Measurements from ENCODE around the gene FREY1. TPM values are rescaled to one million over a fixed set of nuclear protein-coding genes. Genes with fewer than 3 reads are reported as not detected.

Gene FREY1
- polyA plus RNA-seq, 1 donor (not counting 4 experiments of a cell fraction or from before 2014, with no cell fraction given): 0.25 TPM

DNA sequence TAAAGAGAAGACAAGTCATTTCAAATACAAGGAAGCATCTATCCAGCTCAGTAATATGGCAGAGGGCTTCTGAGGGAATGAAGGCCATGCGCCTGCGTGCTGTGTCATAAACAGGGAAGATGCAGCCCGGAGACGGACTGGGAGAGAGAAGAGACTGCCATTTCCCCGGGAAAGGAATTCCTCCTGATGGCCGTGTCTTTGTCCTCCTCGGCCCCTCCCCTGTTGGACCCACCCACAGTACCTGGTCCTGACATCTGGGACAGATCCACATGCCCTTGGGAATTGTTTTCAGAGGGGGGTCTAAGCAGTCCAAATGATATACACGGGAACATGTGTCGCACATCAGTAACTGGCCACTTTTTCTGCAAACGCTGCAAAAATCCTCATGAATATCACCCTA lies 30.8 kb upstream of the FREY1 start:
- H3K36me3 ChIP-seq (ENCODE audit: control insufficient read depth in 2 of 2, extremely low read depth in 1 of 2, insufficient read depth in 2 of 2, low read length in 2 of 2): peaks cover 7 to 10% of the 10 kb centered on the region in 2 experiments

DNA sequence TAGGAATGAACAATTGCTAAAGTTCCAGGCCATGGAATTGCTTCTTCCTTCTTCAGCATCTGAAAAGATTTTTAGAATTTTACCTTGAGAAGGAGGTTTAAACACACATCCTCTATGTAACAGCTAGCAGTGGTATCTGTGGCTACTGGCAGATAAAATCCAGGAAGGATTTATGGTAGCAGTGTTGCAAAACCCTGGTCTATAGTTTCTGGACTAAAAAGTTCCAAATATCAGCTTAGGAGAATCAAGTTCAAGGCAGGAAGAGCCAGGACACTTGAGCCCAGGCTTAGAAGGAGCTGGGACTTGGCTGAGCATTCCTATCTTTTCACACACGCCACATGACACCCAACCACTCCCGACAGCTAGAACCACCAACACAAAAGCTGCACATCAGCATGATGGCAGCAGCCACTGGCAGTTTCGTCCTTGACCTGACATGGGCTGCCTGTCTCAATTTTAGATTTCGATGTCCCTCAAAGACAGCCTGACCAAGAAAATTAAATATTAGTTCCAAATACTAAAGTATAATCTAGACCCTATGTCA lies 29.5 kb upstream of the FREY1 start:
- dilution Hi-C loops (cut with MboI; ENCODE audit: extremely low pct_ligation_motif_present, low sequenced_read_pairs): no loop called here
- TF ChIP-seq EZH2 (IDR thresholded peaks at IDR 0.05; ENCODE audit: low read length): no peak
- TF ChIP-seq, protein P1, sequence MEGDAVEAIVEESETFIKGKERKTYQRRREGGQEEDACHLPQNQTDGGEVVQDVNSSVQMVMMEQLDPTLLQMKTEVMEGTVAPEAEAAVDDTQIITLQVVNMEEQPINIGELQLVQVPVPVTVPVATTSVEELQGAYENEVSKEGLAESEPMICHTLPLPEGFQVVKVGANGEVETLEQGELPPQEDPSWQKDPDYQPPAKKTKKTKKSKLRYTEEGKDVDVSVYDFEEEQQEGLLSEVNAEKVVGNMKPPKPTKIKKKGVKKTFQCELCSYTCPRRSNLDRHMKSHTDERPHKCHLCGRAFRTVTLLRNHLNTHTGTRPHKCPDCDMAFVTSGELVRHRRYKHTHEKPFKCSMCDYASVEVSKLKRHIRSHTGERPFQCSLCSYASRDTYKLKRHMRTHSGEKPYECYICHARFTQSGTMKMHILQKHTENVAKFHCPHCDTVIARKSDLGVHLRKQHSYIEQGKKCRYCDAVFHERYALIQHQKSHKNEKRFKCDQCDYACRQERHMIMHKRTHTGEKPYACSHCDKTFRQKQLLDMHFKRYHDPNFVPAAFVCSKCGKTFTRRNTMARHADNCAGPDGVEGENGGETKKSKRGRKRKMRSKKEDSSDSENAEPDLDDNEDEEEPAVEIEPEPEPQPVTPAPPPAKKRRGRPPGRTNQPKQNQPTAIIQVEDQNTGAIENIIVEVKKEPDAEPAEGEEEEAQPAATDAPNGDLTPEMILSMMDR (optimal IDR thresholded peaks at IDR 0.05 in 1 of 3, IDR thresholded peaks at IDR 0.05 in 1 of 3, conservative IDR thresholded peaks at IDR 0.05 in 1 of 3; ENCODE audit: extremely low read depth in 1 of 3, insufficient read depth in 2 of 3, low read length in 3 of 3): no peak
- Histone ChIP-seq H3K27ac (ENCODE audit: control insufficient read depth, insufficient read depth, low read length) (no peak overlapping the region), H3K27me3 (ENCODE audit: control insufficient read depth, extremely low read depth, insufficient read depth, low read length) (no peaks in the 10 kb centered on the region), H3K4me3 (ENCODE audit: control insufficient read depth in 2 of 3, extremely low read depth in 1 of 3, insufficient read depth in 2 of 3, low read depth in 1 of 3, low read length in 3 of 3) (no peak overlapping the region), H2AFZ (ENCODE audit: control insufficient read depth, low read length) (no peak overlapping the region), H3K4me2 (ENCODE audit: control insufficient read depth, extremely low read depth, insufficient read depth, low read depth, low read length) (no peak overlapping the region), H3K4me1 (ENCODE audit: control insufficient read depth, extremely low read depth, insufficient read depth, low read length) (peaks cover 40% of the 10 kb centered on the region), H3K36me3 (ENCODE audit: control insufficient read depth in 2 of 2, extremely low read depth in 1 of 2, insufficient read depth in 2 of 2, low read length in 2 of 2) (peaks cover 7 to 8% of the 10 kb centered on the region in 2 experiments), H3K9me1 (ENCODE audit: control insufficient read depth, extremely low read depth, insufficient read depth, low read length) (no peaks in the 10 kb centered on the region), H3K9me3 (ENCODE audit: control insufficient read depth, low read depth, low read length) (no peaks in the 10 kb centered on the region), H3K79me2 (ENCODE audit: control insufficient read depth, insufficient read depth, low read length) (no peaks in the 10 kb centered on the region), H4K20me1 (ENCODE audit: control insufficient read depth, extremely low read depth, insufficient read depth, low read length) (no peaks in the 10 kb centered on the region), H3K9ac (ENCODE audit: control insufficient read depth, extremely low read depth, insufficient read depth, low read length) (no peak overlapping the region)
- FAIRE-seq (no peak), DNase-seq (ENCODE audit: low read depth, low spot score) (no peak)

More for the DNA sequence above, 30.8 kb upstream of the FREY1 start:
- dilution Hi-C loops (cut with MboI; ENCODE audit: extremely low pct_ligation_motif_present, low sequenced_read_pairs): no loop called here
- Histone ChIP-seq H3K9ac (ENCODE audit: control insufficient read depth, extremely low read depth, insufficient read depth, low read length) (no peak overlapping the region), H3K27me3 (ENCODE audit: control insufficient read depth, extremely low read depth, insufficient read depth, low read length) (no peaks in the 10 kb centered on the region), H2AFZ (ENCODE audit: control insufficient read depth, low read length) (no peak overlapping the region), H3K27ac (ENCODE audit: control insufficient read depth, insufficient read depth, low read length) (no peak overlapping the region), H3K79me2 (ENCODE audit: control insufficient read depth, insufficient read depth, low read length) (no peaks in the 10 kb centered on the region), H4K20me1 (ENCODE audit: control insufficient read depth, extremely low read depth, insufficient read depth, low read length) (no peaks in the 10 kb centered on the region), H3K4me3 (ENCODE audit: control insufficient read depth in 2 of 3, extremely low read depth in 1 of 3, insufficient read depth in 2 of 3, low read depth in 1 of 3, low read length in 3 of 3) (no peak overlapping the region), H3K9me3 (ENCODE audit: control insufficient read depth, low read depth, low read length) (no peaks in the 10 kb centered on the region), H3K4me1 (ENCODE audit: control insufficient read depth, extremely low read depth, insufficient read depth, low read length) (peaks cover 27% of the 10 kb centered on the region), H3K4me2 (ENCODE audit: control insufficient read depth, extremely low read depth, insufficient read depth, low read depth, low read length) (no peak overlapping the region), H3K9me1 (ENCODE audit: control insufficient read depth, extremely low read depth, insufficient read depth, low read length) (no peaks in the 10 kb centered on the region)
- TF ChIP-seq, protein P1 (optimal IDR thresholded peaks at IDR 0.05 in 1 of 3, IDR thresholded peaks at IDR 0.05 in 1 of 3, conservative IDR thresholded peaks at IDR 0.05 in 1 of 3; ENCODE audit: extremely low read depth in 1 of 3, insufficient read depth in 2 of 3, low read length in 3 of 3): no peak
- no peak for TF ChIP-seq EZH2 (IDR thresholded peaks at IDR 0.05; ENCODE audit: low read length)
- DNase-seq (ENCODE audit: low read depth, low spot score) (no peak), FAIRE-seq (no peak)
